Renal cortex interstitium (tissue), 15 donors: ENCODE measurements around the gene ZMAT1. TPM values are rescaled to one million over a fixed set of nuclear protein-coding genes. Genes with fewer than 3 reads are reported as not detected.
A peak's percentile ranks its signal among the peaks of the same experiment; 100 is the strongest.
"Not testable (repeated sequence)": the region's sequence is repeated elsewhere in the genome, so short reads cannot be mapped to it uniquely, and the experiment has no call there.

ENCODE experiments used
- DNase-seq, 11 donors: peaks; one replicate each; pipeline ENCODE4 v3.0.0-alpha.2; 2013; ENCODE audit warnings: low read depth in 9 of 11, low spot score in 4 of 11; ENCODE audit errors: extremely low read depth in 1 of 11
- long read RNA-seq, 16 experiments: transcript quantifications; one replicate each; lab custom pipeline, GENCODE V29; 2026
- polyA plus RNA-seq, 3 donors: library from polyadenylated mRNA; unstranded; fragments of 120-200 nt; gene quantifications; one replicate each; pipeline ENCODE4 v1.2.1, GENCODE V29; 2013; ENCODE audit not compliant: insufficient read length in 3 of 3

Gene ZMAT1
- polyA plus RNA-seq = 10 to 100 TPM; 24.2 to 48.0 (median 31.6) TPM
- long read RNA-seq, donor 1, full-length matches to known transcripts = 2 of 2 reads
- long read RNA-seq, donor 1, partial matches to known transcripts = 0 of 2 reads
- long read RNA-seq, donor 1, other reads (novel, unspliced or antisense) = 0 of 2 reads
- long read RNA-seq, donor 2, full-length matches to known transcripts = 1 of 1 reads
- long read RNA-seq, donor 2, partial matches to known transcripts = 0 of 1 reads
- long read RNA-seq, donor 2, other reads (novel, unspliced or antisense) = 0 of 1 reads
- long read RNA-seq, donor 3, full-length matches to known transcripts = 7 of 7 reads
- long read RNA-seq, donor 3, partial matches to known transcripts = 0 of 7 reads
- long read RNA-seq, donor 3, other reads (novel, unspliced or antisense) = 0 of 7 reads
- long read RNA-seq, donor 4, full-length matches to known transcripts = 15 of 15 reads
- long read RNA-seq, donor 4, partial matches to known transcripts = 0 of 15 reads
- long read RNA-seq, donor 4, other reads (novel, unspliced or antisense) = 0 of 15 reads
- long read RNA-seq, donor 5, full-length matches to known transcripts = 39 of 39 reads
- long read RNA-seq, donor 5, partial matches to known transcripts = 0 of 39 reads
- long read RNA-seq, donor 5, other reads (novel, unspliced or antisense) = 0 of 39 reads
- long read RNA-seq, donor 6, full-length matches to known transcripts = 13 of 27 reads
- long read RNA-seq, donor 6, partial matches to known transcripts = 14 of 27 reads
- long read RNA-seq, donor 6, other reads (novel, unspliced or antisense) = 0 of 27 reads
- long read RNA-seq, donor 7, full-length matches to known transcripts = 5 of 5 reads
- long read RNA-seq, donor 7, partial matches to known transcripts = 0 of 5 reads
- long read RNA-seq, donor 7, other reads (novel, unspliced or antisense) = 0 of 5 reads
- long read RNA-seq, donor 8, full-length matches to known transcripts = 11 of 11 reads
- long read RNA-seq, donor 8, partial matches to known transcripts = 0 of 11 reads
- long read RNA-seq, donor 8, other reads (novel, unspliced or antisense) = 0 of 11 reads
- long read RNA-seq, donor 9, full-length matches to known transcripts = 3 of 3 reads
- long read RNA-seq, donor 9, partial matches to known transcripts = 0 of 3 reads
- long read RNA-seq, donor 9, other reads (novel, unspliced or antisense) = 0 of 3 reads
- long read RNA-seq, donor 10, full-length matches to known transcripts = 2 of 2 reads
- long read RNA-seq, donor 10, partial matches to known transcripts = 0 of 2 reads
- long read RNA-seq, donor 10, other reads (novel, unspliced or antisense) = 0 of 2 reads
- long read RNA-seq, donor 11, full-length matches to known transcripts = 9 of 9 reads
- long read RNA-seq, donor 11, partial matches to known transcripts = 0 of 9 reads
- long read RNA-seq, donor 11, other reads (novel, unspliced or antisense) = 0 of 9 reads
- long read RNA-seq, donor 12, full-length matches to known transcripts = 6 of 6 reads
- long read RNA-seq, donor 12, partial matches to known transcripts = 0 of 6 reads
- long read RNA-seq, donor 12, other reads (novel, unspliced or antisense) = 0 of 6 reads
- long read RNA-seq, donor 13, full-length matches to known transcripts = 10 of 10 reads
- long read RNA-seq, donor 13, partial matches to known transcripts = 0 of 10 reads
- long read RNA-seq, donor 13, other reads (novel, unspliced or antisense) = 0 of 10 reads
- long read RNA-seq, donor 14, full-length matches to known transcripts = 1 of 6 reads
- long read RNA-seq, donor 14, partial matches to known transcripts = 5 of 6 reads
- long read RNA-seq, donor 14, other reads (novel, unspliced or antisense) = 0 of 6 reads
- long read RNA-seq, donor 15, full-length matches to known transcripts = 2 of 2 reads
- long read RNA-seq, donor 15, partial matches to known transcripts = 0 of 2 reads
- long read RNA-seq, donor 15, other reads (novel, unspliced or antisense) = 0 of 2 reads
- long read RNA-seq, donor 16, full-length matches to known transcripts = 39 of 45 reads
- long read RNA-seq, donor 16, partial matches to known transcripts = 6 of 45 reads
- long read RNA-seq, donor 16, other reads (novel, unspliced or antisense) = 0 of 45 reads

DNA sequence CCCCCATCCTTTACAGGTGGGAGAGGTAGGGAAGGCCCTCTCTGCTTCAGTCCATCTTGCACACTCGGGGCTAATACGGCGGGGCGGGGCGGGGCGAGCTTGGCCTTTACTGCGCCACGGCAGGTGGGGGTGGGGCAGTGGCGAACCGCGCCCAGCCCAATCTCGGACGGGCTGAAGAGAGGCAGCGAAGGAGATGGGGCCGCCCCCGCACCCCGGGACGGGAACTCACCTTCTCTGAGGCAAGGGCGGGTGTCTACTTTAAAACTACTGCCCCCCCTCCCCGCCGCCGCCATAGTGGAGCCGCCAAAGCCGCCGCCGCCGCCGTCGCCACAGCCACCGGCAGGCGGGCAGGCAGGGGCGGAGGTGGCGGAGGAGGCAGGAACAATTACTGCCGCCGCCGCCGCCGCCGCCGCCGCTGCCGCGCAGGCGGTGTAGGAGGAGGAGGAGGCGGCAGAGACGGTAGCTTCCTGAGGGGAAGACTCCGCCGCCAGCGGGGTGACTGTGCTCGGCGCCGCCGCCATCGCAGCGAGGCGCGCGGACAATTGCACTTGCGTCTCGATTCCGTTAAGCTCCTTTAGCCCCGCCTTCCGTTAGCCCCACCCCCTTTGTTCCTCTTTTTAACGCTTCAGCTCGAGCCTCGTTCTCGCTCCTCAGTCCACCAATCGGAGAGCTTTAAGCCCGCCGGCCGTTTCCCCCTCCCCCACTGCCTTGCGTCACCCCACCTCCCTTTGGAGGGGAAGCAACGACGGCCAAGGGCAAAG lies at the start of gene ZMAT1:
TSS of gene ZMAT1 (minus strand) at position 540 of the 761 bp plus-strand sequence. CDS start at position 521, 19 bp downstream.
- DNase-seq = peak; percentile 57 to 82 (median 68)

DNA sequence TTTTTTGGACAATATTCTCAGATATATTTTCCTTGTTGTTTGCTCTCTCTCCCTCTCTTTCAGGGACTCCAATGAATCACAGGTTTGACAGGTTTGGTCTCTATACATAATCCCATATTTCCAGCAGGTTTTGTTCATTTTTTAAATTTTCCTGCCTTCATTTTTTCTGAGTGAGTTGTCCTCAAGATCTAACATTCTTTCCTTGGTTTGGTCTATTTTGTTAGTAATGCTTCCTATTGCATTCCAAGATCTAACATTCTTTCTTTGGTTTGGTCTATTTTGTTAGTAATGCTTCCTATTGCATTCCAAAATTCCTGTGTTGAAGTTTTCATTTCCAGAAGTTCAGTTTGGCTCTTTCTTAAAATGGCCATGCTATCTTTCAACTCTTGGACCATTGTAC lies 45.3 kb upstream of the ZMAT1 start:
- no peak for DNase-seq

DNA sequence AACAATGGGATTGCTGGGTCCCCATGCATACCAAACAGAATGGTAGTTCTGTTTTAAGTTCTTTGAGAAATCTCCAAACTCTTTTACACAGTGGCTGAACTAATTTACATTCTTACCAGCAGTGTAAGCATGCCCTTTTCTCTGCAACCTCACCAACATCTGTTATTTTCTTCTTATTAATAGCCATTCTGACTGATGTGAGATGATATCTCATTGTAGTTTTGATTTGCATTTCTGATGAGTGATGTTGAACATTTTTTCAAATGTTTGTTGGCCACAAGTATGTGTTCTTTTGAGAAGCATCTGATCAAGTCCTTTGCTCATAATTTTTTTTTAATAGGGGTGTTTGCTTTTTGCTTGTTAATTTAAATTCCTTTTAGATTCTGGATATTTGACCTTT lies 41.2 kb upstream of the ZMAT1 start:
- no peak for DNase-seq

DNA sequence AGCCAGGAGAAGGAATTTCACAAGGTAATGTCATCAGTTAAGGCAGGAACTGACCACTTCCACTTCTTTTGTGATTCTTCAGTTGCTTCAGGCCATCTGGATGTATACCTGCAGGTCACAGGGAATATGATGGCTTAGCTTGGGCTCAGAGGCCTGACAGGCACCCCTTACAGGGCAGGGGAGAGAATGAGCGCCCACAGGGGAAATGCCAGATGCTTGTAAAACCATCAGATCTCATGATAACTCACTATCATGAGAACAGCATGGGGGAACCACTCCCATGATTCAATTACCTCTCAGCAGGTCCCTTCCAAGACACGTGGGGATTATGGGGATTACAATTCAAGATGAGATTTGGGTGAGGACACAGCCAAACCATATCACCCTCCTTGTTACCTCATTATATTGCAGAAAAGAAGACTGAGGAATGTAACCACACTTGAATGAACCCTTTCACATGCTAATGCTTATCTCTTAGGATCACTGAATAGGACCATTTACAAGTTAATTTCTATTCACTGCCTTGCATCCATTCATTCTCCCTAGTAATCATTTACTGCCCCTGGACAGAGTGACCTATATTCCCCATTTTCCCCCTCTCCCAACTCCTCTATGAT lies 33.2 kb upstream of the ZMAT1 start:
- not testable (repeated sequence) for DNase-seq

DNA sequence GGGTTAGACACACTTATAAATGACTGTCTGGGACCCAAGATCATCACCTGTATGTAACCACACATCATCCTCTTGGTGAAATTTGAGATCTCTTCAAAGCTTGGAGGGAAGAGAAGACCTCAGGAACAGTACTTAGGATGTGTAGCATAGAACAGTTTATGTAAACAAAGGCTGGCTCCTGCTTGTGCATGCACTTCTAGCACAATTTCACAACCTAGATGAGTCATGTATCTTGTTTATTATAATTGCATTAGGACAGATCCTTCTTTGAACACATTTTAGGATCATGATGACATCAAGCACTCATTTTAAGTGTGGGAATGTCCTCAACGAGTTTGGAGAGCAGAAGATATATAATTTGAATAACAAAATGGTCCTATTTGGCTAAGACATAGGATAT lies 26.3 kb upstream of the ZMAT1 start:
- DNase-seq = no peak

DNA sequence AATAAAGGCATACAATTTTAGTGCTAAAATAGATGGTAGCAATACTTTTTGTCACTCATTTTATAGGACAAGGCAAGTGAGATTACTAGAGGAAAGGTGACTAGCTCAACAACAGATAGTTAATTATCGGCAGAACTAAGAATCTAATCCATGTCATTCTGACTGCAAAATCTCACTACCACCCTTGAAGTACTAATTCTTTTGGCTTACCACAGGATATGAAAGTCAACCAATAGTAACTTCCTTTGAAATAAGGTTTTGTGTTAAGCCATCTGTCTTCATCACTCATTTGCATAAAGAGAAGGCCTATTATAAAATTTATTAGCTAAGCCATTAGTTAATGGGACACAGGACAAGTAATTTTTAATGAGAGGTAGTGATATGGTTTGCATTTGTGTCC lies 25.3 kb upstream of the ZMAT1 start:
- DNase-seq = no peak

DNA sequence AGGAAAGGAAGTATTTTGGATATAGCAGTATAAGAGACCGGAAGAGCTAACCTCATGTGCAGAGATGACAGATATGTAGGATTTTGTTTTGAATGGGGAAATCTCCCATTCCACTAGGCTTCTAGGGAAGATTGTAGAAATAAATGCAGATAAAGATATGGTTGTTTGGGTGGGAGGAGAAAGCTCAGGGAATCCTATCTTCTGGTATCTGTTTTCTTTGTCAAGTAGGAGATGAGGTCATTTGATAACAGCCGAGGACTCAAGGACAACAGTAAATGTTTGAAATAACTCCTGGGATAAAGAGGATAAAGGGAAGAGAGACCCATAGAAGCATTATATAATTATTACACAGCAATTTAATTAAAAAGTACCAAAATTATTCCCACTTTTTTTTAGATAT lies 24.7 kb upstream of the ZMAT1 start:
- DNase-seq = no peak

DNA sequence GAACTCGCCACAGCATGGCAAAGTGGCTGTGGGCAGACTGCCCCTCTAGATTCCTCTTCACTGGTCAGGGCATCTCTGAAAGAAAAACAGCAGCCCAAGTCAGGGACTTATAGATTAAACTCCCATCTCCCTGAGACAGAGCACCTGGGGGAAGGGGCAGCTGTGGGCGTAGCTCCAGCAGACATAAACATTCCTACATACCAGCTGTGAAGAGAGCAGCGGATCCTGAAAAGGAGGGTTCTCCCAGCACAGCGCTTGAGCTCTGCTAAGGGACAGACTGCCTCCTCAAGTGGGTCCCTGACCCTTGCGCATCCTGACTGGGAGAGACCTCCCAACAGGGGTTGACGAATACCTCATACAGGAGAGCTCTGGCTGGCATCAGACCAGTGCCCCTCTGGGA lies 18.8 kb upstream of the ZMAT1 start:
- no peak for DNase-seq

DNA sequence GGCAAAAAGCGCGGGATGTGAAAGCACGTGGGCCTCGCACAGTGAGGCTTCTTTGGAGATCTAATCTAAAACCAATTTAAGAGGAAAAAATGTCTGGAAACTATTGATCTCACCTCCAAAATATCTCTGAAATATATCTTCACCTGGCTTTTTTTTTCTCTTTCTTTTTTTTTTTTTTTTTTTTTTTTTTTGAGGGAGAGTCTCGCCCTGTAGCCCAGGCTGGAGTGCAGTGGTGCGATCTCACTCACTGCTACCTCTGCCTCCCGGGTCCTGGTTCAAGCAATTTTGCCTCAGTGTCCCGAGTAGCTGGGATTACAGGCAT lies 383 bp upstream of the ZMAT1 start:
- DNase-seq = no peak

DNA sequence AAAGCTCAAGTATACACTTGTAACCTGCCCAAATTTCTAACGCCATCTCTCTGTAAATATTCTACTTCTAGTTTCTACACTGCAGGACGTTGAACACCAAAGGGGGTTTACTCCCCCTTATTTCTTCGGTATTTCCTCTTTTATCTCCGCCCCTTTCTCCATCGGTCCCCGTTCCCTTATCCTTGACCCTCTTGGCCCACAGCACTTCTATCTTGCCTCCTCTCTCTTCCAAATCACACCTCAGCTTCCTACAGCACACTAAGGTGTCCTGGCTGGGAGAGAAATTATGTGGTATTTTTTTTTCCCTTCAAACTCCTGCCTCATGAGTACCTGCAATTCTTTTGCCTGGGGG lies 715 bp downstream of the ZMAT1 start:
- DNase-seq = peak in 2 of 11 donors; percentile 0 to 9

DNA sequence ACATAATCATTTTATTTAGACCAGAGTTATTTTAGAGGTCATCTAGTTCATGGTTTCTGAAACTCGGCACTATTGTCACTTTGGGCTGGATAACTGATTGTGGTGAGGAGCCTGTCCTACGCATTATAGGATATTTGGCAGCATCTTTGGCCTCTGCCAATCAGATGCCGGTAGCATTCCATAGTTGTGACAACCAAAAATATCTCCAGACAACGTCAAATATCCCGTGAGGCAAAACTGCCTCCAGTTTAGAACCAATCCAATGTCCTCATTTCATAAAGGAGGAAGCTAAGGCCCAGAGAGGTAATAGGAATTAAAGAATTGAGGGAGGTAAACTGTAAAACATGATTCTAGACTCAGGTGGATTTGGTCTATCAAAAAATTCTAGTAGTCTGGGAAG lies 6.1 kb downstream of the ZMAT1 start:
- no peak for DNase-seq

DNA sequence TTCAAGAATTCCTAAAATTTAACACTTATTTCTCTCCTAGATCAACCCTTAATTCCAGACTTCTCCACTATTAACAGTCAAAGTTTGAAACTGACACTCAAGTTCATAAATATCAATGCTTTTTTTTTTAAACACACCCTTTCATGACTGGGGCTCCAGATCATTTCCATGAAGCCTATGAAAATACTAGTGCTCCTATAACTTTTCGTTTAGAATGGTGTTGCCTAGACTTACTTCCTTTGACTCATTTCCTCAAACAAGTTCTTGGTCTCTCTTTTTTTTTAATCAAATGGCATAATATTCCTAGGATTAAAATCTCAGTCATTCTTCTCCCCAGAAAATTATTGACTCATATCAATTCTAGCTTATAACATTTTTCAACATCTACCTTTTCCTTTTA lies 13.1 kb downstream of the ZMAT1 start:
- no peak for DNase-seq

DNA sequence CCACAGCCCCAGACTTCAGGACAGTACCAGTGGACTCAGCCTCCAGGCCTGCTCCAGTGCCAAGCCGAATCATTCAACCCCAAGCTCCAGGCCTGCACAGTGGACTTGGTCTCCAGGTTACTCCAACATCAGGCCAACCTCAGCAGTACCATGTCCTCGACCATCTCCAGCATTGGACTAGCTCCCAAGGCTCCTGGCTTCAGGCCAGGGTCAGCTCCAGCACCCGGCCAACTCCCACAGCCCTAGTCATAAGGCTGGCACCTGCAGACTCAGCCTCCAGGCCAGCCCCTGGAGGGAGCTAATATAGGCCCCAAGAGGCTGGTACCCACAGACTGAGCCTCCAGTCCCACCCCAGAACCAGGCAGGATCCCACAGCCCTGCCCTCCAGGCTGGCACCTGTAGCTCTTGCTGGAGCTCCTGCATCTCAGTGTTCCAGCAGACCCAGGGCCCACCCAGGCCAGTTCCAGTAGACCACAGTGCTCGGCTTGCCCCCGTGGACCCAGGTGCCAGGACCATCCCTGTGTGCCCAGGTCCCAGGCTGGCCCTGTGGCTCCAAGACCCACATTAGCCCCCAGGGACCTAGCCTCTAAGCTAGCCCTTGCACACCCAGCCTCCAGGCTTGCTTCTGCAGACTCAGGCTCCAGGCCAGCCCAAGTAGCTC lies 25.6 kb downstream of the ZMAT1 start:
- no peak for DNase-seq

DNA sequence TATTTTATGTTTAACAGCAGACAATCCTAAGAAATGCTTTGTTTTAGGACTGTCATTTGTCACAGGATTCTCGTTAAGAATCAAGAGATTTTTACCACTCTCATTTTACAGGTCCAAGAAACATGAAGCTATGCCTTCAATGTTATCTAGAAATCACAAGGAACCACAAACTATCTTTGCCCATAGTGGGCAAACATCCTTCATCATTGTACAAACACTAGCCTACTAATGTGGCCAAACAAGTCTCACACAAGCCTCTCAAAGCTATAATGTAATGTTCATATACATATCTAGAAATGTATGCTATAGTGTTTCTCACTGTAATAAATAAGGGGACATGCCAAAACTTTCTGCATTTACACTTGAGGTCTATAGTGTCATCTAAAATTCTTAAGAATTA lies 26.8 kb downstream of the ZMAT1 start:
- no peak for DNase-seq
